ENCODE results near the gene CUX1. TPM values are rescaled to one million over a fixed set of nuclear protein-coding genes. Genes with fewer than 3 reads are reported as not detected.

The CUX1 gene
- total and polyA plus RNA-seq, 12 donors = 34.5 to 176 (median 145) TPM

GRCh38 chr7:102304668-102305067, 487.2 kb downstream of the CUX1 start:
- TF ChIP-seq CTCF (IDR thresholded peaks at IDR 0.05) = peak in 1 of 9 donors; percentile 6
- Histone ChIP-seq H3K4me1 (peaks cover 0 to 47% (median 4%) of the 10 kb centered on the region in 9 donors), H3K27ac (peak overlapping the region in 1 of 10 donors; percentile 47), H3K36me3 (peaks cover 0 to 8% (median 0%) of the 10 kb centered on the region in 9 donors), H3K9me3 (no peaks in the 10 kb centered on the region), H3K4me3 (no peak overlapping the region), H3K27me3 (peaks cover 4 to 16% (median 14%) of the 10 kb centered on the region in 7 donors)
- WGBS, 2 donors = 49 to 66% methylated on average over 11 of the region's 11 CpGs
- intact Hi-C loops (cut with DNase I) = no loop called here
- DNase-seq = peak in 1 of 2 donors; percentile 34
- peak in 6 of 8 donors; percentile 26 to 45 (median 32) for ATAC-seq

- Histone ChIP-seq H3K27ac (peak overlapping the region in 1 of 10 donors; percentile 8), H3K9me3 (no peaks in the 10 kb centered on the region), H3K4me3 (no peak overlapping the region), H3K4me1 (peaks cover 0 to 45% (median 4%) of the 10 kb centered on the region in 9 donors), H3K27me3 (peaks cover 0 to 6% (median 4%) of the 10 kb centered on the region in 7 donors), H3K36me3 (peaks cover 0 to 14% (median 0%) of the 10 kb centered on the region in 9 donors)
- no peak for ATAC-seq
- 93 to 95% methylated on average over 17 of the region's 17 CpGs for WGBS, 2 donors
- DNase-seq = no peak
- no peak for TF ChIP-seq CTCF (IDR thresholded peaks at IDR 0.05)
- intact Hi-C loops (cut with DNase I) = no loop called here
These were observed 488.2 kb downstream of the CUX1 start for GRCh38 chr7:102305414-102306268.

GRCh38 chr7:102306916-102307677, 489.7 kb downstream of the CUX1 start:
- ATAC-seq = peak in 6 of 8 donors; percentile 35 to 64 (median 52)
- Histone ChIP-seq H3K4me3 (peak overlapping the region in 1 of 10 donors; percentile 23), H3K9me3 (no peaks in the 10 kb centered on the region), H3K27ac (peak overlapping the region in 1 of 10 donors; percentile 64), H3K4me1 (peaks cover 0 to 45% (median 4%) of the 10 kb centered on the region in 9 donors), H3K36me3 (peaks cover 0 to 14% (median 0%) of the 10 kb centered on the region in 9 donors), H3K27me3 (no peaks in the 10 kb centered on the region)
- 59 to 63% methylated on average over 17 of the region's 17 CpGs for WGBS, 2 donors
- peak; percentile 33 to 43 for DNase-seq
- intact Hi-C loops (cut with DNase I) = no loop called here
- TF ChIP-seq CTCF (IDR thresholded peaks at IDR 0.05) = no peak

- ATAC-seq = no peak
- no peak overlapping the region for H3K27ac ChIP-seq
- 90 to 94% methylated on average over 9 of the region's 9 CpGs for WGBS, 2 donors
These were observed 493.0 kb downstream of the CUX1 start for GRCh38 chr7:102310414-102310815.

More at GRCh38 chr7:102310414-102310815, 493.0 kb downstream of the CUX1 start:
- Histone ChIP-seq H3K27me3 (no peaks in the 10 kb centered on the region), H3K36me3 (peaks cover 0 to 28% (median 0%) of the 10 kb centered on the region in 9 donors), H3K9me3 (no peaks in the 10 kb centered on the region), H3K4me3 (no peak overlapping the region), H3K4me1 (peaks cover 0 to 22% (median 0%) of the 10 kb centered on the region in 9 donors)
- intact Hi-C loops (cut with DNase I) = no loop called here
- DNase-seq = no peak
- no peak for TF ChIP-seq CTCF (IDR thresholded peaks at IDR 0.05)

All from heart right ventricle (tissue), 16 donors.